ENCODE measurements around the gene HDDC3.
"Not testable (repeated sequence)": the region's sequence is repeated elsewhere in the genome, so short reads cannot be mapped to it uniquely, and the experiment has no call there.

HDDC3 gene

GRCh38 chr15:90926766-90927165 lies 5.6 kb downstream of the HDDC3 start:
- H2BK120ac ChIP-seq (ENCODE audit: low read depth, low read length); H3K79me2 ChIP-seq (ENCODE audit: control insufficient read depth, insufficient read depth, low read length); H2BK5ac ChIP-seq (ENCODE audit: low read length); H2AK5ac ChIP-seq (ENCODE audit: low read length); H4K5ac ChIP-seq (ENCODE audit: low read length); H4K8ac ChIP-seq (ENCODE audit: low read depth, low read length); H3K23ac ChIP-seq (ENCODE audit: low read length); H3K4me2 ChIP-seq (ENCODE audit: low read length); H3K79me1 ChIP-seq (ENCODE audit: low read length); H3K27me3 ChIP-seq (ENCODE audit: insufficient read depth, low read length, poor library complexity); H3K27ac ChIP-seq (ENCODE audit: low read depth, low read length); H2BK15ac ChIP-seq (replicated peaks; ENCODE audit: low read depth); H3K4me3 ChIP-seq (ENCODE audit: low read length); H3K56ac ChIP-seq (ENCODE audit: low read length); H3K4ac ChIP-seq (ENCODE audit: low read depth, low read length); H3K9ac ChIP-seq (ENCODE audit: low read length); H3K4me1 ChIP-seq (ENCODE audit: control insufficient read depth, low read depth, low read length); DNase-seq; H3K18ac ChIP-seq (ENCODE audit: low read length); H3K36me3 ChIP-seq (ENCODE audit: control insufficient read depth, insufficient read depth, low read length): not testable (repeated sequence)
- WGBS (ENCODE audit: extremely low coverage, insufficient coverage, low lambda C conversion rate), result no CpG with 5 or more reads among the region's 10 CpGs

- H3K9ac ChIP-seq (ENCODE audit: low read length), result no peak overlapping the region
- no peak overlapping the region for H2BK15ac ChIP-seq (replicated peaks; ENCODE audit: low read depth)
- no peak overlapping the region for H4K5ac ChIP-seq (ENCODE audit: low read length)
- no peak overlapping the region for H3K56ac ChIP-seq (ENCODE audit: low read length)
- H3K27ac ChIP-seq (ENCODE audit: low read depth, low read length), result no peak overlapping the region
- no peaks in the 10 kb centered on the region for H3K4me1 ChIP-seq (ENCODE audit: control insufficient read depth, low read depth, low read length)
- H2AK5ac ChIP-seq (ENCODE audit: low read length), result no peak overlapping the region
- no peak overlapping the region for H3K18ac ChIP-seq (ENCODE audit: low read length)
- H3K79me1 ChIP-seq (ENCODE audit: low read length), result no peaks in the 10 kb centered on the region
- H3K4me2 ChIP-seq (ENCODE audit: low read length), result no peak overlapping the region
- H3K23ac ChIP-seq (ENCODE audit: low read length), result no peak overlapping the region
- H3K36me3 ChIP-seq (ENCODE audit: control insufficient read depth, insufficient read depth, low read length), result no peaks in the 10 kb centered on the region
- H2BK5ac ChIP-seq (ENCODE audit: low read length), result no peak overlapping the region
- no peaks in the 10 kb centered on the region for H3K79me2 ChIP-seq (ENCODE audit: control insufficient read depth, insufficient read depth, low read length)
- no peak for DNase-seq
- H4K8ac ChIP-seq (ENCODE audit: low read depth, low read length), result no peak overlapping the region
- H3K4me3 ChIP-seq (ENCODE audit: low read length), result no peak overlapping the region
- H3K27me3 ChIP-seq (ENCODE audit: insufficient read depth, low read length, poor library complexity), result no peaks in the 10 kb centered on the region
- no CpG with 5 or more reads among the region's 5 CpGs for WGBS (ENCODE audit: extremely low coverage, insufficient coverage, low lambda C conversion rate)
- no peak overlapping the region for H3K4ac ChIP-seq (ENCODE audit: low read depth, low read length)
- H2BK120ac ChIP-seq (ENCODE audit: low read depth, low read length), result no peak overlapping the region
Observed at GRCh38 chr15:90924375-90924774, 8.0 kb downstream of the HDDC3 start.

GRCh38 chr15:90922712-90923322 lies 9.5 kb downstream of the HDDC3 start:
- not testable (repeated sequence) for H3K56ac ChIP-seq (ENCODE audit: low read length); H2BK5ac ChIP-seq (ENCODE audit: low read length); H2BK15ac ChIP-seq (replicated peaks; ENCODE audit: low read depth); H4K8ac ChIP-seq (ENCODE audit: low read depth, low read length); H2BK120ac ChIP-seq (ENCODE audit: low read depth, low read length); H3K4ac ChIP-seq (ENCODE audit: low read depth, low read length); H4K5ac ChIP-seq (ENCODE audit: low read length); H3K27me3 ChIP-seq (ENCODE audit: insufficient read depth, low read length, poor library complexity); H3K9ac ChIP-seq (ENCODE audit: low read length); H3K18ac ChIP-seq (ENCODE audit: low read length); H3K79me1 ChIP-seq (ENCODE audit: low read length); H3K79me2 ChIP-seq (ENCODE audit: control insufficient read depth, insufficient read depth, low read length); H3K4me2 ChIP-seq (ENCODE audit: low read length); DNase-seq; H3K36me3 ChIP-seq (ENCODE audit: control insufficient read depth, insufficient read depth, low read length); H3K4me3 ChIP-seq (ENCODE audit: low read length); H2AK5ac ChIP-seq (ENCODE audit: low read length); H3K4me1 ChIP-seq (ENCODE audit: control insufficient read depth, low read depth, low read length); H3K23ac ChIP-seq (ENCODE audit: low read length); H3K27ac ChIP-seq (ENCODE audit: low read depth, low read length)
- WGBS (ENCODE audit: extremely low coverage, insufficient coverage, low lambda C conversion rate), result no CpG with 5 or more reads among the region's 7 CpGs

- Histone ChIP-seq H3K79me2 (ENCODE audit: control insufficient read depth, insufficient read depth, low read length) (no peaks in the 10 kb centered on the region), H3K4me2 (ENCODE audit: low read length) (no peak overlapping the region), H2BK15ac (replicated peaks; ENCODE audit: low read depth) (no peak overlapping the region), H3K36me3 (ENCODE audit: control insufficient read depth, insufficient read depth, low read length) (no peaks in the 10 kb centered on the region), H3K23ac (ENCODE audit: low read length) (no peak overlapping the region), H3K9ac (ENCODE audit: low read length) (no peak overlapping the region), H3K56ac (ENCODE audit: low read length) (no peak overlapping the region), H4K8ac (ENCODE audit: low read depth, low read length) (no peak overlapping the region), H3K4me3 (ENCODE audit: low read length) (no peak overlapping the region), H3K27me3 (ENCODE audit: insufficient read depth, low read length, poor library complexity) (no peaks in the 10 kb centered on the region), H3K18ac (ENCODE audit: low read length) (no peak overlapping the region), H3K4me1 (ENCODE audit: control insufficient read depth, low read depth, low read length) (no peaks in the 10 kb centered on the region), H4K5ac (ENCODE audit: low read length) (no peak overlapping the region), H3K4ac (ENCODE audit: low read depth, low read length) (no peak overlapping the region), H2BK5ac (ENCODE audit: low read length) (no peak overlapping the region), H3K27ac (ENCODE audit: low read depth, low read length) (no peak overlapping the region), H3K79me1 (ENCODE audit: low read length) (no peaks in the 10 kb centered on the region), H2BK120ac (ENCODE audit: low read depth, low read length) (no peak overlapping the region), H2AK5ac (ENCODE audit: low read length) (no peak overlapping the region)
- no peak for DNase-seq
- no CpG with 5 or more reads among the region's 4 CpGs for WGBS (ENCODE audit: extremely low coverage, insufficient coverage, low lambda C conversion rate)
Observed at GRCh38 chr15:90921887-90922286, 10.5 kb downstream of the HDDC3 start.

- WGBS (ENCODE audit: extremely low coverage, insufficient coverage, low lambda C conversion rate), result no CpG with 5 or more reads among the region's 6 CpGs
- no peak for DNase-seq
- Histone ChIP-seq H3K36me3 (ENCODE audit: control insufficient read depth, insufficient read depth, low read length) (no peaks in the 10 kb centered on the region), H3K27ac (ENCODE audit: low read depth, low read length) (no peak overlapping the region), H4K8ac (ENCODE audit: low read depth, low read length) (no peak overlapping the region), H3K4me2 (ENCODE audit: low read length) (no peak overlapping the region), H3K79me2 (ENCODE audit: control insufficient read depth, insufficient read depth, low read length) (no peaks in the 10 kb centered on the region), H3K56ac (ENCODE audit: low read length) (no peak overlapping the region), H2BK15ac (replicated peaks; ENCODE audit: low read depth) (no peak overlapping the region), H3K27me3 (ENCODE audit: insufficient read depth, low read length, poor library complexity) (no peaks in the 10 kb centered on the region), H3K4ac (ENCODE audit: low read depth, low read length) (no peak overlapping the region), H4K5ac (ENCODE audit: low read length) (no peak overlapping the region), H2BK120ac (ENCODE audit: low read depth, low read length) (no peak overlapping the region), H2BK5ac (ENCODE audit: low read length) (no peak overlapping the region), H3K4me1 (ENCODE audit: control insufficient read depth, low read depth, low read length) (no peaks in the 10 kb centered on the region), H3K9ac (ENCODE audit: low read length) (no peak overlapping the region), H3K18ac (ENCODE audit: low read length) (no peak overlapping the region), H3K4me3 (ENCODE audit: low read length) (no peak overlapping the region), H3K23ac (ENCODE audit: low read length) (no peak overlapping the region), H3K79me1 (ENCODE audit: low read length) (no peaks in the 10 kb centered on the region), H2AK5ac (ENCODE audit: low read length) (no peak overlapping the region)
Observed at GRCh38 chr15:90918835-90919234, 13.5 kb downstream of the HDDC3 start.

Data from mesendoderm (in vitro differentiated cells).